Omental fat pad (tissue), 4 donors: ENCODE data around the gene PTTG1IP. TPM values are rescaled to one million over a fixed set of nuclear protein-coding genes. Genes with fewer than 3 reads are reported as not detected.
A peak's percentile ranks its signal among the peaks of the same experiment; 100 is the strongest.

ENCODE experiments used
- ATAC-seq: fragments of 150-250 bp; one replicate; pipeline ENCODE4 v1.9.1; 2016; ENCODE audit warnings: mild to moderate bottlenecking, moderate library complexity; ENCODE audit not compliant: low FRiP score
- DNase-seq: peaks from one replicate; pipeline ENCODE4 v3.0.0-alpha.2; 2019; ENCODE audit warnings: low spot score
- CTCF ChIP-seq, 3 donors: fragments of 450-650 bp; IDR thresholded peaks; one replicate each; pipeline ENCODE4 v1.5.1; 2016 to 2017; ENCODE audit warnings: antibody characterized with exemption in 3 of 3, mild to moderate bottlenecking in 3 of 3, moderate library complexity in 2 of 3
- total RNA-seq, 4 donors: library from RNA; depleted of rRNA; stranded (reverse); fragments of >200 nt; gene quantifications; one replicate each; pipeline ENCODE4 v1.1.0, GENCODE V29; 2016

The PTTG1IP gene
- total RNA-seq, 4 donors from 2014 or later = 200 to 241 (median 214) TPM

GRCh38 chr21:44898851-44899767 lies 25.6 kb upstream of the PTTG1IP start:
- DNase-seq (no peak), ATAC-seq (peak; percentile 11)
- no peak for TF ChIP-seq CTCF (IDR thresholded peaks at IDR 0.05)

- ATAC-seq (no peak), DNase-seq (no peak)
- TF ChIP-seq CTCF (IDR thresholded peaks at IDR 0.05) = no peak
Observed at GRCh38 chr21:44898011-44898488, 24.6 kb upstream of the PTTG1IP start.

- no peak for ATAC-seq
- no peak for DNase-seq
- TF ChIP-seq CTCF (IDR thresholded peaks at IDR 0.05) = no peak
Observed at GRCh38 chr21:44897326-44898010, 24.0 kb upstream of the PTTG1IP start.

- DNase-seq (no peak), ATAC-seq (no peak)
- TF ChIP-seq CTCF (IDR thresholded peaks at IDR 0.05) = no peak
Observed at GRCh38 chr21:44896561-44897286, 23.2 kb upstream of the PTTG1IP start.

GRCh38 chr21:44895859-44896258 lies 22.4 kb upstream of the PTTG1IP start:
- DNase-seq (no peak), ATAC-seq (no peak)
- TF ChIP-seq CTCF (IDR thresholded peaks at IDR 0.05) = no peak

GRCh38 chr21:44894687-44895302 lies 21.3 kb upstream of the PTTG1IP start:
- no peak for DNase-seq
- no peak for ATAC-seq
- TF ChIP-seq CTCF (IDR thresholded peaks at IDR 0.05) = no peak
